Gastroesophageal sphincter (tissue), 3 donors: ENCODE data around the gene GLI2.

Source experiments
- CTCF ChIP-seq, 4 experiments: fragments of 200-600 bp in 2 of 4; fragments of 450-650 bp in 2 of 4; sonication (generic) in 1 of 4; IDR thresholded peaks; one replicate each; pipeline ENCODE4 v1.5.1; 2017 to 2019; ENCODE audit warnings: antibody characterized with exemption in 4 of 4, mild to moderate bottlenecking in 2 of 4, moderate library complexity in 2 of 4
- POLR2A ChIP-seq, 2 donors: fragments of 450-650 bp; IDR thresholded peaks; one replicate each; pipeline ENCODE4 v1.6.1; 2017; ENCODE audit warnings: antibody characterized with exemption in 2 of 2, mild to moderate bottlenecking in 2 of 2, moderate library complexity in 1 of 2
- POLR2AphosphoS5 ChIP-seq: sonication (generic); formaldehyde crosslinking; IDR thresholded peaks from one replicate; pipeline ENCODE4 v1.6.1; 2017; ENCODE audit warnings: antibody characterized with exemption

- TF ChIP-seq CTCF (IDR thresholded peaks at IDR 0.05): no peak
- TF ChIP-seq POLR2A (IDR thresholded peaks at IDR 0.05): no peak
- TF ChIP-seq POLR2AphosphoS5: no peak
Observed at GRCh38 chr2:120748741-120749140, 13.1 kb downstream of the GLI2 start.
